ENCODE results near the gene GRK6.
A peak's percentile ranks its signal among the peaks of the same experiment; 100 is the strongest.

GRCh38 chr5:177431317-177432142 is 5.1 kb downstream of the GRK6 start:
- TF ChIP-seq CTCF (IDR thresholded peaks at IDR 0.05) (no peak), POLR2AphosphoS5 (IDR thresholded peaks at IDR 0.05) (peak; percentile 22 to 47), POLR2A (IDR thresholded peaks at IDR 0.05) (peak in 1 of 4 donors; percentile 8)
